SJCRH30 (cell line): Measurements from ENCODE around the gene EOGT. TPM values are rescaled to one million over a fixed set of nuclear protein-coding genes. Genes with fewer than 3 reads are reported as not detected.

Experiments
- DNase-seq, 2 experiments: peaks; one replicate each; pipeline ENCODE4 v3.0.0-alpha.2; 2015 to 2020
- H3K27ac ChIP-seq: fragments of 250-450 bp; sonication (Bioruptor Pico); 2 replicates; pipeline ENCODE4 v1.5.1; 2020; ENCODE audit warnings: mild to moderate bottlenecking, moderate library complexity
- H3K27me3 ChIP-seq: fragments of 250-450 bp; sonication (Bioruptor Pico); 2 replicates; pipeline ENCODE4 v1.5.1; 2020; ENCODE audit warnings: mild to moderate bottlenecking, moderate library complexity
- H3K36me3 ChIP-seq: fragments of 250-450 bp; sonication (Bioruptor Pico); 2 replicates; pipeline ENCODE4 v1.5.1; 2020; ENCODE audit warnings: mild to moderate bottlenecking, moderate library complexity
- H3K4me1 ChIP-seq: fragments of 250-450 bp; sonication (Bioruptor Pico); 2 replicates; pipeline ENCODE4 v1.5.1; 2020; ENCODE audit warnings: mild to moderate bottlenecking, moderate library complexity
- H3K4me3 ChIP-seq: fragments of 250-450 bp; sonication (Bioruptor Pico); 2 replicates; pipeline ENCODE4 v1.5.1; 2020; ENCODE audit warnings: mild to moderate bottlenecking, moderate library complexity
- H3K9me3 ChIP-seq: fragments of 250-450 bp; sonication (Bioruptor Pico); replicated peaks from 2 replicates; pipeline ENCODE4 v1.5.1; 2020; ENCODE audit warnings: mild to moderate bottlenecking, moderate library complexity
- total RNA-seq: library from RNA; depleted of rRNA; stranded (reverse); fragments of >200 nt; shearing (Covaris generic); gene quantifications from 2 replicates; pipeline ENCODE4 v1.2.3, GENCODE V29; 2014; rRNA removed

EOGT gene
- total RNA-seq = 8.0 and 11.7 TPM in 2 replicates

DNA sequence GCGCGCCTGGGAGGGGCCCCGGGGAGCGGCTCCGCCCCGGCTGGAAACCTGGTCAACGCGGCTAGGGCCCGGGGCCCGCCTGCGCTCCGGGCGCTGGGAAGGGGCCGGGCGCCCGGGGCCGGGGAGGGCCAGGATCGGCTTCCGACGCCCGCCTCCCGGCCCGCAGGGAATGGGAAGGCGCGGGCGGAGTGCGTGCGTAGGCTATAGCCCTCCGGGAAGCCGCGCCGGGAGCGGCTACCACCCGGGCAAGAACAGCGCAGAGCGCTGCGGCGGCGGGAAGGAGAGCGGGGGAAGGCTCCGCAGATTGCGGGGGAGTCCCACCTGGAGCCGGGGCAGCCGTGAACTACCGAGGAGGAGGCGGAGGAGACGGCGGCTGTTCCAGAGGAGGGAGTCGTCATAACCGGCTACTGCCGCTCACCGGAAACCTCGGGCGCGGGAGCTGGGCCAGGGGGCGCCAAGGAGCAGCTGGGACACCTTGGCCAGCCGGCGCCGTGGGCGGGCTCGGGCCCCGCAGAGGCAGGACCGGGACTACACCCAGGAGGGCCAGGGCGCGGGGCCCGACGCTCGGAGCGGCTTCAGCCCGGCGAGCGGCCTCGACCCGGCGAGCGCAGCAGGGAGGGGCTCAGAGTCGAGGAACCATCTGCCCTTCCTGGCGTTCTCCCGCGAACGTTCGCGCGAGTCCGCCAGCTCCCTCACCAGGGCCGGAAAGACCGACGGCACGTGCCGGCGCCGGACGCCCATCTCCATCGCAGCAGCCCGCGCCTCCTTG, at the start of gene EOGT:
TSS of gene EOGT (minus strand) at position 432 of the 769 bp plus-strand sequence. CDS start 3,838 bp downstream, outside the sequence.
- H3K4me1 ChIP-seq = 0 out of 2 replicates have a peak, but pooled peaks cover 5% of the 10 kb centered on the region
- no peaks in the 10 kb centered on the region for H3K36me3 ChIP-seq
- peak within 1 kb of the TSS; percentile 77 for H3K4me3 ChIP-seq
- peak within 1 kb of the TSS; percentile 84 for H3K27ac ChIP-seq
- DNase-seq = peak; percentile 70 to 72
- no peaks in the 10 kb centered on the region for H3K9me3 ChIP-seq
- no peaks in the 10 kb centered on the region for H3K27me3 ChIP-seq

DNA sequence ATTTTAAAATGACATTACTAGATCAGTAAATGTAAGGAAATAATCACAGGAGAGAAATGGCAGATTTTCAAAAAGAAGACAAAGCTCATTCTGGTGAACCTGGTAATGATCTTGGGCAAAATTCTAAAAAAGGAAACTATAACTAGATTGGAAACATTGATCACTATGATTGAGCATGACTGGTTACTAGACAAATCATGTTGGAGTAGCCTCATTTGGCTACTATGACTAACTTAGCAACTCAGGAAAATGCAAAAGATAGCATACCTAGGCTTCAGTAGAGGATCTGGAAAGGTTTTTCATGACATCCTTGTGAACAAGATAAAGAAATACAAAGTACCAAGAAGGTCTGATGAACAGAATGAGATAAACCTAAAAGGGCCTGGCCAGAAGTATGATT, 46.2 kb upstream of the EOGT start:
- no peak for DNase-seq
- no peaks in the 10 kb centered on the region for H3K4me1 ChIP-seq
- H3K4me3 ChIP-seq = no peak overlapping the region
- peaks cover 29% of the 10 kb centered on the region for H3K36me3 ChIP-seq
- no peaks in the 10 kb centered on the region for H3K9me3 ChIP-seq
- H3K27me3 ChIP-seq = no peaks in the 10 kb centered on the region
- no peak overlapping the region for H3K27ac ChIP-seq

DNA sequence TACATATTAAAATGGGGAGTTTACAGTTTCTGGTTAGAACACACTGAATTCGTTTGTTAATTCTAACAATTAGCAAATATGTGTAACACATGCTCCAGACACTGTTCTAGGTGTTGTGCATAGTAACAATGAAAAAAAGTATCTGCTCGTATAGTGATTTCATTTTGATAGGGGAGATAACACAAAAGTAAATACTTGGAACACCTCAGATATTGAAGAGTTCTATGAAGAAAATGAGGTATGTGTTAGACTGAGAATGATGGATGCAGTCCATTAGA, 45.4 kb upstream of the EOGT start:
- no peaks in the 10 kb centered on the region for H3K4me1 ChIP-seq
- no peak for DNase-seq
- peaks cover 31% of the 10 kb centered on the region for H3K36me3 ChIP-seq

DNA sequence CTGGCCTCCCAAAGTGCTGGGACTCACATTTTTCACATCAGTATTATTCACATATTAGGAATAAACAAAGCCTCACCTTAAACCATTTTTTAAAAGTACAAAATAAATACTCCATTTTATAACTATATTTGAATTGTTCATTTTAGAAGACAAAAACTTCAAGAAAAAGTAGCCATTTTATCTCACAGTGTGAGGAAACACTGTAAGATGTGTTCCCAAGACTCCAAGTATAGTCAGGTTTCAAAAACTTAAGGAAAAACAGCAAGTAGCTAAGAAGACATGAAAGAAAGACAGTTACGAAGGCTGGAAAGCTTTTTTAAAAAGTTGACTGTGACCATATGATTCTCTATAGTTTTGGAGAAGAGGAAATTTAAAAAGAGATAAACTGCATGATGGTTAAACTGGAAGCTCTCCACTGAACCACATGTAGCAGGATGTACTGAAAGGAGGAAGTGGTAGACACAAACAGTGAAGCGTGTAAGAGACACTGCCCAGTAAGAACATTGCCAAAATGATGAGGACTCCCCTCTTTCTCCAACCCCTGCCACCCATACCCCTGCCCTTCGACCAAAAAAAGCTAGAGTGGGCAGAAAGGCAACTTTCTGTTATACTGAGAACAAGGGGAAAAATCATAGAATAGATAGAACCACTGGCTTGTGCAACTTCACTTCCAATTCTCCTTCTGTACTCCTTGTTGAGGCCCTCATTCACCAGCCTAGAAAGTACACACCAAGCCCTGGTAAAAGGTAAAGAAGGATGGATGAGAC, 44.9 kb upstream of the EOGT start:
- H3K9me3 ChIP-seq = no peaks in the 10 kb centered on the region
- H3K4me3 ChIP-seq = no peak overlapping the region
- H3K4me1 ChIP-seq = no peaks in the 10 kb centered on the region
- H3K27me3 ChIP-seq = no peaks in the 10 kb centered on the region
- peaks cover 31% of the 10 kb centered on the region for H3K36me3 ChIP-seq
- DNase-seq = no peak
- H3K27ac ChIP-seq = no peak overlapping the region

More for the DNA sequence above, 45.4 kb upstream of the EOGT start:
- Histone ChIP-seq H3K27ac (no peak overlapping the region), H3K9me3 (no peaks in the 10 kb centered on the region), H3K27me3 (no peaks in the 10 kb centered on the region), H3K4me3 (no peak overlapping the region)

DNA sequence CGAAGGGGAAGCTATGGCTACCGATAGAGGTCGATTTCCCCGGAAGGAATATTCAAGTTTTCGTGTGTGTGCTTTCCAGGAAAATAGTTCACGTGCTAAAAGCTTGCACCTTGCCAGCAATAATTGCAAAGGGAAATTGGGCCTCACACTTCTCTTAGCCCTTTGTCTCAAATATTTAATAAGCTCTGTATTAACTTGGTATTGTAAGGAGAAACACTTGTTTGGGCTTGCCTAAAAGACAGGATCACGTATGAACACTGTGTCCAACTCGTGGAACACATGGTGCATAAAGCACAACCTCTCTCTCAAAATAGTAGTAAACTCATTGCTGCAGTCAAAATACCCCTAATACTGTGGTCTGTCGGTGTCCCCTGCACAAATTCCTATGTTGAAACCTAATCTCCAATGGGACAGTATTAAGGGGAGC, 39.0 kb upstream of the EOGT start:
- Histone ChIP-seq H3K27ac (peak overlapping the region; percentile 62; the same call in 1 of the 2 replicates), H3K36me3 (peaks cover 12% of the 10 kb centered on the region), H3K4me3 (peak overlapping the region; percentile 90), H3K4me1 (0 out of 2 replicates have a peak, but pooled peaks cover 4% of the 10 kb centered on the region), H3K27me3 (no peaks in the 10 kb centered on the region), H3K9me3 (no peaks in the 10 kb centered on the region)
- no peak for DNase-seq

DNA sequence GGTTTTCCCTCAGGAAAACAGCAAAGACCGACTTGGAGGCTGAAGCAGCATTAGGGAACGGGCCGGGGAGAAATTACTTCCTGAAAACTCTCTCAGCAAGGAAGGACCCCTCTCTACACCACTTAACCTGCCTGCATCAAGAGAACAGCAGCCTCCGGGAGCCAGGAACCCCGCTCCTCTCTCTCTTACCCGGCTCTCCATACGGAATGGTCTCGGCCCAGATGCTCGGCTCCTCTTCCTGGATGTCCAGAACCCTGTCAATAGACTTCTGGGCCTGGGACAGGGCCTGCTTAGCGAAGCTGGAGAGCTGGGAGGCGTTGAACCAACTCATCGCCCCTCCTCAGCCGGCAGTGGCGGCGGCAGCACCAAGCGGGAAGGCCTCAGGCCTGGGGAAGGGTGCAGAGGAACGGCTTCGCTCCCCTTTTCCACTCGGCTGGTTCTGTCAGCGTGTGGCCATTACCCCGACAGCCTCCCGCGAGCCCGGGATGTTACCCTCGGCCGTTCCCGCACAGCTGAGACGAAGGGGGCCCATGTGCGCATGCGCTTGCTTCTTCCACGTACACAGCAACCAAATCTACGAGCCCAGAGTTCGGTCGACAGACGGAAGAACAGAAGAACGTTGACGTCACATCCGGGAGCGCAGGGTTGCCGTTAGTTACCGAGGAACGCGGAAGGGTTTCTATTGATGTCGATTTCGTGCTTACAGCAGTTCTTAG, 38.4 kb upstream of the EOGT start, which contains the start of gene TMF1:
TSS of gene TMF1 (minus strand) at position 578 of the 716 bp plus-strand sequence. CDS start at position 331, 247 bp downstream.
- H3K36me3 ChIP-seq = peaks cover 12% of the 10 kb centered on the region; the same call in 1 of the 2 replicates
- no peaks in the 10 kb centered on the region for H3K27me3 ChIP-seq
- peak within 1 kb of the TSS; percentile 62 for H3K27ac ChIP-seq
- peak within 1 kb of the TSS; percentile 90 for H3K4me3 ChIP-seq
- DNase-seq = peak; percentile 93 to 95
- 0 out of 2 replicates have a peak, but pooled peaks cover 4% of the 10 kb centered on the region for H3K4me1 ChIP-seq
- H3K9me3 ChIP-seq = no peaks in the 10 kb centered on the region

DNA sequence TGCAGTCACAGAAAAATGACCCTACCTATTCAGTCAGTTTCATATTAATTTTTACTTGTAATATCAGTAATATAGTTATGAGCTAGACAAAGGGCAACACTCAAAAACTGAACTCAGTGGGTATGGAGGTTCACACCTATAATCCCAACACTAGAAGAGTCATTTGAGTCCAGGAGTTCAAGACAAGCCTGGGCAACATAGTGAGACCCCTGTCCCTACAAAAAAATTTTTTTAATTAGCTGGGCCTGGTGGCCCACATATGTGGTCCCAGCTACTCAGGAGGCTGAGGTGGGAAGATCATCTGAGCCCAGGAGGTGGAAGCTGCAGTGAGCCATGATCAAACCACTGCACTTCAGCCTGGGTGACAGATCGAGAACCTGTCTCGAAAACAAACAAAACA, 35.5 kb upstream of the EOGT start:
- no peaks in the 10 kb centered on the region for H3K27me3 ChIP-seq
- DNase-seq = no peak
- H3K27ac ChIP-seq = no peak overlapping the region
- 0 out of 2 replicates have a peak, but pooled peaks cover 2% of the 10 kb centered on the region for H3K36me3 ChIP-seq
- 0 out of 2 replicates have a peak, but pooled peaks cover 4% of the 10 kb centered on the region for H3K4me1 ChIP-seq
- H3K9me3 ChIP-seq = no peaks in the 10 kb centered on the region
- no peak overlapping the region for H3K4me3 ChIP-seq

DNA sequence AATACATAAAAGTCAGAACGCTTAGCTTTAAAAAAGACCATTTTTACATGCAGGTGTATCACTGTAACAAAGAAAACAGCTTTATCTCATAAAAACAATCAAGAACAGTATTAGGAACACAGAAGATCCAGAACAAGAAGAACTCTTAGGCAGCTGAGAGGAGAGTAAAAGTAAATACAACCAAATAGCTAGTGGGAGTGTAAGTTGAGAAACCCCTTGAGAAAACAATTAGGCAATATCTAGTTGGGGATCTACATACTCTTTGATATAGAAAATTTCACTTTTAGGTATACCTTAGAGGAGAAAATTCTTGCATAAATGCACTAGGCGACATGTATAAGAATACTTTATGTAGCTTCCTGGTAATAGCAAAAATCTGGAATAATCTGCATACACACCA, 31.1 kb upstream of the EOGT start:
- no peaks in the 10 kb centered on the region for H3K4me1 ChIP-seq
- H3K9me3 ChIP-seq = no peaks in the 10 kb centered on the region
- no peak overlapping the region for H3K4me3 ChIP-seq
- no peak for DNase-seq
- H3K36me3 ChIP-seq = peaks cover 10% of the 10 kb centered on the region
- no peak overlapping the region for H3K27ac ChIP-seq
- H3K27me3 ChIP-seq = no peaks in the 10 kb centered on the region

DNA sequence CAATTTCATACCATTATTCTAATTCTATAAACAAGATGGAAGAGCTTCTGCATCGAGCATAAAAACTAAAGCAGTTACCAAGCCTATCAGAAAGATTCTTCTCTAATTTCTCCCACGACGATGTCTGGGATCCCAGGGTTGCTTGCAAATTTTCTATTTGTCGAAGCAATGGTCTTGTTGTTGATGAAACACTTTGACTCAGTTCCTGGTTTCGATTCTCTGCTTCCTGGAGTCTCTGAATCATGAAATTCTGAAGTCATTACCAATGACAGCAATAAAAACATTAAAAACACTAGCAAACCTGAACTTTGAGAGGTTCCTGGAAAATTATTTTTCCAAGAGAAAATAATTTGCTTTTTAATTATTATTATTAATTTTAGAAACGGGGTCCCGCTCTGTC, 20.0 kb upstream of the EOGT start:
- H3K9me3 ChIP-seq = no peaks in the 10 kb centered on the region
- no peak overlapping the region for H3K4me3 ChIP-seq
- DNase-seq = no peak
- no peaks in the 10 kb centered on the region for H3K4me1 ChIP-seq
- no peaks in the 10 kb centered on the region for H3K27me3 ChIP-seq
- H3K27ac ChIP-seq = no peak overlapping the region
- peaks cover 10% of the 10 kb centered on the region; the same call in 1 of the 2 replicates for H3K36me3 ChIP-seq

DNA sequence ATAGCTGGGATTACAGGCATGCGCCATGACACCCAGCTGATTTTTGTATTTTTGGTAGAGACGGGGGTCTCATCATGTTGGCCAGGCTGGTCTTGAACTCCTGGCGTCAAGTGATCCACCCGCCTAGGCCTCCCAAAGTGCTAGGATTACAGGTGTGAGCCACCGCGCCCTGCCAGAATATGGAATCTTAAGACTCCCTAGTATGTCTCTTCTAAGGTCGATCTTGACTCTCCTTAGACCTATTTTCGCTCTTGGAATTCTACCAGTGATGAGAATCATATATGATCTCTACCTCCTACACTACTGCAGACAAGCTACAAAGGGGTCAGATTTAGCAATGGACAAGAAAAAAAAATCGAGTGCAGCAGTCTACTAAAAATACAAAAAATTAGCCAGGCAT, 19.3 kb upstream of the EOGT start:
- Histone ChIP-seq H3K4me1 (no peaks in the 10 kb centered on the region), H3K36me3 (peaks cover 7% of the 10 kb centered on the region; the same call in 1 of the 2 replicates), H3K9me3 (no peaks in the 10 kb centered on the region), H3K27me3 (no peaks in the 10 kb centered on the region), H3K27ac (no peak overlapping the region), H3K4me3 (no peak overlapping the region)
- no peak for DNase-seq

DNA sequence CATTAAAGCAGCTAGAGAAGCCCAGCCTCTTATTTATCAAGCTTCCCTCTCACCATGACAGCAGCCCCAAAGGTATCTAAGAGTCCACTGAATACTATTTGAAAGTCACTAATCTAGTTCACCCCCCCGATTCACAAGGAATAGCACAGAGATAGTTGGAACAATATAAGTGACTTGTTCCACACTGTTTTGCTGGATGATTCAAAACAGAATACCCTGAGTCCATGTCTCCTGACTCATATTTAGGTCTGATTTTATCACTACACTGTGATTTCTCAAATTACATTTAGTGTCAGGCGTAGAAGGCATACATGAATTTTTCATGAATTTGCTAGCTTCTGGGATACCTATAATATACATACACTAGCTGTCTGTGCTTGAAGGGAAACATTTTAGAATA, 18.7 kb upstream of the EOGT start:
- no peaks in the 10 kb centered on the region for H3K27me3 ChIP-seq
- no peak for DNase-seq
- H3K36me3 ChIP-seq = peaks cover 7% of the 10 kb centered on the region; the same call in 1 of the 2 replicates
- H3K4me3 ChIP-seq = no peak overlapping the region
- no peak overlapping the region for H3K27ac ChIP-seq
- H3K9me3 ChIP-seq = no peaks in the 10 kb centered on the region
- H3K4me1 ChIP-seq = no peaks in the 10 kb centered on the region

DNA sequence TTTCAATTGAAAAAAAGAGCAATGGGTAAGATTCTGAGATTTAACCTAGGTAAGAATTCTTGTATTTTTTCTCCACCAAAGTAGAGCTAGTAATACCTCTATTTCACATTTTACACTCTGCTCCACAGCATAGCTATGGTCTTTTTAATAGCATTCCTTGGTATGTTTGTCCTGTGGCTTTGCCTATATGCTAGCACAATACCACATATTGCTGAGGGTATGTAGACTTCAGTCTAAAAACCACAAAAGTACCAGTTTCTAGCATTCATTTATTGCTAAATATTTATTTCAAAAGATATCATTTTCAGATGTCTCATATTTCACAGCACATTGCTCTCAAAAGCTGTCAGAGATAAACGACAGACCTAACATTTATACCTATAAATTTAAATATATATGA, 18.2 kb upstream of the EOGT start:
- DNase-seq = no peak
- Histone ChIP-seq H3K36me3 (peaks cover 7% of the 10 kb centered on the region; the same call in 1 of the 2 replicates), H3K9me3 (no peaks in the 10 kb centered on the region), H3K4me1 (no peaks in the 10 kb centered on the region), H3K27ac (no peak overlapping the region), H3K4me3 (no peak overlapping the region), H3K27me3 (no peaks in the 10 kb centered on the region)

DNA sequence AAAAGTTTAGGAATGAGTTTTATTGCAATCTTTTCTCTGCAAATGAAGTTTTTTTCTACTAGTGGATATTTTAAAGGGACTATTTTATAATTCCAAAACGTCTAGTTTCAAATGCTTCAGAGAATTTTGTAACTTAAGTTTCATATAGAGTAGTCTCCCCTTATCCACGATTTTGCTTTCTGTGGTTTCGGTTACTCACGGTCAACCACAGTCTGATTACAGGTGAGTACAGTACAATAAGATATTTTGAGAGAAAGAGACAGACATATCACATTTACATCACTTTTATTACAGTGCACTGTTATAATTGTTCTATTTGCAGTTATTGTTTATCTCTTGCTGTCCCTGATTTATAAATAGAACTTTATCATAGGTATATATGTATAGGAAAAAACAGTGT, 7.4 kb upstream of the EOGT start:
- no peaks in the 10 kb centered on the region for H3K9me3 ChIP-seq
- no peak for DNase-seq
- H3K27me3 ChIP-seq = no peaks in the 10 kb centered on the region
- no peak overlapping the region for H3K4me3 ChIP-seq
- no peaks in the 10 kb centered on the region; the same call in 1 of the 2 replicates for H3K36me3 ChIP-seq
- no peak overlapping the region for H3K27ac ChIP-seq
- no peaks in the 10 kb centered on the region for H3K4me1 ChIP-seq

DNA sequence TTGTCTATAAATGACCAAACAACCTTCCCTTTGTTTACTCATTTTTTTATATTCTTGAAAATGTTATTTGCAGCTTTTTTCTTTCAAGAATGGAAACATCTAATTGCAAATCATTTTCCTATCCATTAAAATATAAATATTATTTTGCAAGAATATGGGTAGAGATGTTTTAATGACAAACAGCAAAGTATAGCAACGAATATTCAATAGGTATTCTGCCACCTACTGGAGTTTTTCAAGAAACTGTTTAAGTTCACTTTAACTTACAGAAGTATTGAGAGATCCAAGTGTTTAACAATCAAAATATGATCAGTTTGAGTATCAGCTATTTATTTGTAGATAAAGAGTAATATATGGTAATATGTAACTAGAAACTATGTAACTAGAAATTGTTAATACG, 6.9 kb upstream of the EOGT start:
- H3K4me1 ChIP-seq = no peaks in the 10 kb centered on the region
- no peak for DNase-seq
- H3K36me3 ChIP-seq = no peaks in the 10 kb centered on the region
- H3K27ac ChIP-seq = no peak overlapping the region
- no peaks in the 10 kb centered on the region for H3K9me3 ChIP-seq
- H3K27me3 ChIP-seq = no peaks in the 10 kb centered on the region
- no peak overlapping the region for H3K4me3 ChIP-seq
